Fibroblast of the conjunctiva (primary cell): ENCODE data around the gene CCDC68.

Source experiments
- DNase-seq: peaks from one replicate; pipeline ENCODE4 v3.0.0-alpha.2; 2010; ENCODE audit warnings: low read depth

The CCDC68 gene, protein sequence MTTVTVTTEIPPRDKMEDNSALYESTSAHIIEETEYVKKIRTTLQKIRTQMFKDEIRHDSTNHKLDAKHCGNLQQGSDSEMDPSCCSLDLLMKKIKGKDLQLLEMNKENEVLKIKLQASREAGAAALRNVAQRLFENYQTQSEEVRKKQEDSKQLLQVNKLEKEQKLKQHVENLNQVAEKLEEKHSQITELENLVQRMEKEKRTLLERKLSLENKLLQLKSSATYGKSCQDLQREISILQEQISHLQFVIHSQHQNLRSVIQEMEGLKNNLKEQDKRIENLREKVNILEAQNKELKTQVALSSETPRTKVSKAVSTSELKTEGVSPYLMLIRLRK

DNA sequence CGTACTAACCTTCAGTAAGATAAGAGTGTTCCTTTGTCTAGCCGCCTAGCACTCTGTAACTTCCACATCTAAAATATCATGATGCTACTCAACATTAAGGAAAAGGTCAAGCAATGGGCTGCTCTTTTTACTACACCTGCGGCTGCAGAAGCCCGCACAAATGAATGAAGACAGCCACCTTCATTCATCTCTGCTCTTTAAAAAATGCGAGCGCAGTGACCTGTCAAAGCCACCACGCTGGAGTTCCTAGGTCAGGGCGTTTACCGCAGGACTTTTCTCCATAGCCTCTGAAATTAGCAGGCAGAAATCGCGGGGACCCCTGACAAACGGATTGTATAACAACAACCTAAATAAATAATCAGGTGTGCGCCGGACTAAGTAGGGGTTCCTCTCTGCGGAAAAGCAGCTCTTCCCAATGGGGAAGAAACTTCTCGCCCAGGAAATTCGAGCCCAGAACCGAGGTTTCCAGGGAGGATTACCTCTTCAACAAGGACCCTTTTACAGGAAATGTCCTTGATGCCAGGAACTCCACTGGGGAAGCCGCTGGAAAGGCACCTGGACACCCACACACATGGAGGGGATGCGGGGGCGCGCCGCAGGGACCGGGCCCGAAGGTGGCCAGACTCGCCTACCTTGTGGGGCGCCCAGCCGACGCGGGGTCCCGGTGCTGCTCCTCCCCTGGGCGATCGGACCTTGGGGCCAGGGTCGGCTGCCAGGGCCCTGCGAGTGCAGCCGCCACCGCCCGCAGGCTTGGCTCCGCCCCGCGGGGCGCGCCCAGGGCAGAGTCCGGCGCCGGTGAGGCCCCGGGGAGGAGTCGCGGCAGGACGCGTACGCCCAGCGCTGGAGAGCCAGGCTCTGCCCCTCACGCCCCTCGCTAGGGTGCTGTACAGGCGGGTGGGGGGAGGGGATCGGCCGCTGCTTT is at the start of gene CCDC68:
CCDC68 (minus strand) TSS at position 758 of the 922 bp plus-strand sequence. CDS start 16,670 bp downstream, outside the sequence.
- DNase-seq: no peak

DNA sequence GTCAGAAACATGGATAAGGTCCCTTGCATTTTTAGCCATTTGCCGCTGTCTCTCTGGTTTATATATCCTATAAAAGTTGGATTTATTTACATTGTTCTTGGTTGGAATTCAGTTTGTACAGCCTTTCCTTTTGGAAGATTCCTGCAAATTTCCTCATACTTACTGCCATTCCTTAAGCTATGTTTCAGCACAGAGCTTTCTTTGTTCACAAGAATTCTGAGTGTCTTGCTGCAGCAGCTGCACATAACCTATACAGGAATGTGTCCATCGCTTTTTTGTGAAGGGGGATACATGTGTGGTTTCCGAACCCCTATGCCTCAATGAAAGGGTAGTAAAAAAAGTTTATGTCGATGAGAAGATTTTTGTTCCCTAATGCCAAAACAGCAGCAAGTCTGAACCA is 48.3 kb upstream of the CCDC68 start:
- DNase-seq: no peak

DNA sequence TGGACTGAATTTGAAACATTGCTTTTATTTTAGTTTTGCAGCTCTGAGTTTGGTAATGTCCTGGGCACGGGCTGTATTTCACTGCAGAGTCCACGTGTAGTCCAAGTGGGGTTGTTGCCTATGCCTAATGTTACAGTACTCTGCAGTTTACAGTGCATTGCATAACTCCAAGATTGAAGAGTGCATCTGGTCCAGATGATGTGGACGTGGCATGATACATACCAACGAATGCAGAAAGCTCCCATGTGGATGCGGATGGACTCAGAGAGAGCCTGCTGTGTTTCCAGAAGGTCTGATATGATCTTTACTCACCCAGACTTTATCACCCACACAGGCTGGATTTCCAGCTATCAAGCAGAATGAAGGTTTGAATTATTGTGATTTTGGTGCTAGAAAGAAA is 44.4 kb upstream of the CCDC68 start:
- DNase-seq: no peak

DNA sequence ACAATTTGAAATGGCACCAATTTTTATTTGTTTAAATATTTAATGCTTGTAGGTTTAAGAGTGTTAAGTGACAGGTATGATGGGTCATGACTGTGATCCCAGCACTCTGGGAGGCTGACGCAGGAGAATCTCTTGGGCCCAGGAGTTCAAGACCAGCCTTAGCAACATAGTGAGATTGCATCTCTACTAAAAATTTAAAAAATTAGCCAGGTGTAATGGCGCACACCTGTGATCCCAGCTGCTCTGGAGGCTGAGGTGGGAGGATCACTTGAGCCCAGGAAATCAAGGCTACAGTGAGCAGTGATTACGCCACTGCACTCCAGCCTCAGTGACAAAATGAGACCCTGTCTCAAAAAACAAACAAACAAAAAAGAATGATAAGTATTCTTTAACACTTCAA is 43.0 kb upstream of the CCDC68 start:
- no peak for DNase-seq

DNA sequence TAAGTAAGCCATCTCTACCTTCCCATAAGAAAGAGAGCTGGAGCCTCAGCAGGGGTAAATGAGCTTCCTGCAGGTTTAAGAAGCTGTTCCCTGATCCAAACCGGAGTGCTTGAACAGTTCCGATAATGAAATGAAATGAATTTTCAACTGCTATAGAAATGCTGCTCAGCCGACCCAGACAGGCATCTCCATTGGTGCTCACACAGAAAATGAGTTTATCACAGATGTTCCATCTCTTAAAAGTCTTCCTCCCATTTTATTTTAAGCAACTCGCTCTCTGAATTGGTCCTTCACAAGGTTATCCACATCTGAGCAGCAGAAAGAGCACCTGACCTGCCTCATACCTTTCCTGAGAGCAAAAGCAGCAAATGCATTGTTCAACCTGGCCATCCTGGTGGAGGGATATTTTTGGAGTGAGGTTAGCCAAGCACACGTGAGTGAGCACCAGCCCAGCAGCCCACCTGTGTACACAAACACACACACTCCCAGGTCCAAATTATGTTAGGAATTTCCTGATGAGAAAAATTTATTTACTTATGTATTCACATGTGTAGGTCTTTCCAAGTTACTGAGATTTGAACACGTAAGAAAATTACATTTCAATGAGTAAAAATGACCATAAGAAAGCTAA is 42.2 kb upstream of the CCDC68 start:
- DNase-seq: no peak

DNA sequence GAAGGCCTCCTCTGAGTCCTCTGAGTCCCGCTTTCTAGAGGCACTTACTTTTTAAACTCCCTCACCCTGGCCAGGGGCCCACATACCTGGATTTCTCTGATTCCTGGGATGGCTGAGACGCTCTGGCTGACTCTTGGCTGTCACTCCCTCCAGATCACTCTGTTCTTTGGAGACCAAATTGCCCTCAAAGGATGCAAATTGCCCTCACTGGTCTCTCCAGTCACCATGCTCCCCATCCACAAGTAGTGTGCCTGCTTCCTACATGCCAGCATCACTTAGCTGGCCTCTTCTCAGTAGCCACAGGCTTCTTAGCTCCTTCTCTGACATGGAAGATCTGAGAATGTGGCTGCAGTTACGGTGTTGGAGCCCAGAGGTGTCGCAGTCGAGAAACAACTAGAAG is 41.3 kb upstream of the CCDC68 start:
- DNase-seq: no peak

DNA sequence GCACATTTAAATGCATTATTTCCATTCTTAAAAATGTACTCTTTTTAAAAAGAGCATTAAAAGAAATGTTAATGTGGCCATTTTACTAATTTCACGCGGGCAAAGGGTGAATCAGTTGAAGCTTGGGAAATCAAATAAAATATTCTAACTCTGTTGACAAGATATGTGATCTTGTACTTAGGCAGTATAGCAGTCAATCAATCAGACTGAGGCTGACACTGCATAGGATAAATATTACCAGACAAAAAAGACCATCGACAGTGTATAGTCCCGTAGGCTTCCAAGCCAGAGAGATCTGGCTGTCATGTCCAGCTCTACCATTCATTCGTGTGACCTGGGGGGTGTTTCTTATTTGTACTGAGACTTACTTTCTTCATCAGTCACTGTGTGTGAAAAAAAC is 39.8 kb upstream of the CCDC68 start:
- no peak for DNase-seq

DNA sequence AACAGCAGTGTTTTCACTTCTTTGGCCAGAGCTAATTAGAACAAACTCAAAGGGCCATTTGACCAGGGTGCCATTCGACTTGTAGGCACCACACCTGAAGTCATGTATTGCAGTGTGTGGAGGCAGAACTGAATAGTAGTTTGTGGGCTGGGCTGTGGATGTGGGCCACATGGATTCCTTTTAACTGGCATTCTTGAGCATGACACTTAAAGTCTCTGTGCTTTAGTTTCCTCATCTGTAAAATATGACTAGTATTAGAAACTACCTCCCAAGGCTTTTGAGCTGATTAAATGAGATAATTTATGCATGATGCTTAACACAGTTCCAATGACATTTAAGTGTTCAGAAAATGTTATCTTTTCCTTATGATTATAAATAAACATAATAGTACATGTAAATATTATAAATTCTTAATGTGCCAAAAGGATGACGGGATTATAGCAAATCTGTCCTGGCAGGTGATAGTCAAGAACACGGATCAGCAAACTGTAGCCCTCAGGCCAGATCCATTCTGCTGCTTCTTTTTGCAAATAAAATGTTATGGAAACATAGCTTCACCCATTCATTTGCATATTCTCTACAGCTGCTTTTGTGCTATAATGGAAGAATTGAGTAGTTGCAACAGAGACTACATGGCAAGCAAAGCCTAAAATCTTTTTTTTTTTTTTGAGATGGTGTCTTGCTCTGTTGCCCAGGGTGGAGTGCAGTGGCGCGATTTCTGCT is 36.3 kb upstream of the CCDC68 start:
- DNase-seq: no peak

DNA sequence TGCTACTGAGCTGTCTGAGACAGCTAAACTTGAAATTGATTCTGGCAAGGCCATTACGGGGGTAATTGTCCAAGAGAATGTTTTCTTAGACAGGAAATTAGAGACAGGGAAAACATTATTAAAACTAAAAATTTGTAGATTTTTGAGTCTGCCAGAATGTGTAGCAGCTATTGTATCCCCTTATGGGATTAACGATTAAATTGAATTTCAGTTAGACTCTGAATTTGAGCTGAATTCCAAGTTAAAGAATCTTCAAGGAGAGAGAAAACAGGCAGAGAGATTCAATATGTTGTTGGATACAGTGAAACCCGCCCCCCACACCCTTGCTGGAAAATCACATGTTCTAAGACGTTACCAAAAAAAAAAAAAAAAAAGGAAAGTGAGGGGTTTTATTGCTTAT is 32.7 kb upstream of the CCDC68 start:
- no peak for DNase-seq

DNA sequence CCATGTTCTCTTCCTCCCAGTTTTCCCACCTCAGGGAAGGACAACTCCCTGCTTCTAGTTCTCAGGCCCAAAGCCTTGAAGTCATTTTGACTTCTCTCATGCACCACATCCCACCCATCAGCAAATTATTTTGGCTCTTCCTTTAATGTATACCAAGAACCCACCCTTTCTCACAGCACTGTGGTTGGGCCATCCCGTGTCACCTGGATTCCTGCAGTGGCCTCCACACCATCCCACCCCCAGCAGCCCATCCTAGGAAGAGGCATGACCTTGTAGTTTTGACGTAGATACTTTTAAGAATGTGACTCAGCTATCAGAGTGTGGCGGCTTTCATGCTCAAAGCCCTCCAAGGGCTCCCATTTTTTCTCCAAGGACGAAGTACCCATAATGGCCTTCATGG is 25.6 kb upstream of the CCDC68 start:
- DNase-seq: no peak

DNA sequence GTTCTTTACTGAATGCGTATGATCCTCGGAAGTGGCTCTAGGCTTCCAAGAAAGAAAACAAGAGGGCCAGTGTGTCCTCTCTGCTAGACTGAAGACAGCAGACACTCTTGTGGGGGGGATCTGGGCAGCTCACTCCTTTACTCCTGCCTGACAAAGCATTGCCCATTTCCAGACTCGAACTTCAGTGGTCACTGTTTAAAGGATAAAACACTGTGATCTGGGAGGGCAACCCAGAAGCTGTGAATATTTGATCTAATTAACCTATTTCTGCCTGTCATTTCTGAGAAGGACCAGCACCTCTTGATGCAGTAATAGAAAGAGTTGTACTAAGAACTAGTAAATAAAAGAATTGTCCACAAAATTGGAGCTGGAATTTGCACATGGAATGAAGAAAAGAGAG is 24.5 kb upstream of the CCDC68 start:
- no peak for DNase-seq

DNA sequence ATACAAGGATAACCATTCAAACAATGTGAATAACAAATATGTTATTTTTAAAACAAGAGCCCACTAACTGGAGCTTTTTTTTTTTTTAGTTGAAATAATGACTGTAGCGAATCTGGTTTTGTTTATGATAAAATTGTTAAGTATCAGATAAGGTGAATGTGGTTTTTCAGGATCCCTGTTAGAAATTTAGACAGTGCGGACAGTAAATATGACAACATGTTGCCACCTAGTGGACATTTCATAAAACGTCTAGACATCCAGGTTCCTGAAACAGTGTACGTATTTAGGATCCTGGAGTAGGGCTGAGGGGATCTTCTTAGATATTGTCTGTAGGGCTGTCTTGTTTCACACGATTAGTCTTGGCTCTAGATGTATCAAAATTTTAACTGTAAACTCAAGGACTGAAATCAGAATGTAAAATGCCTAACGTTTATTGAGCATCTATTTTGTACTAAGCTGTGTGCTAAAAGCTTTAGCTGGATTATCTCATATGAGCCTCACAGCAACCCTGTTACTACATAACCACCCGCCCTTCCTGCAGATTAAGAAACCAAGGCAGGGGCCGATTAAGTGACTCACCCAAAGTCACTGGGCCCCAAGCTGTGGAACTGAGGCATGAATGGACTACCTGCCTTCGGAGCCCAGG is 23.9 kb upstream of the CCDC68 start:
- peak; percentile 52 for DNase-seq

DNA sequence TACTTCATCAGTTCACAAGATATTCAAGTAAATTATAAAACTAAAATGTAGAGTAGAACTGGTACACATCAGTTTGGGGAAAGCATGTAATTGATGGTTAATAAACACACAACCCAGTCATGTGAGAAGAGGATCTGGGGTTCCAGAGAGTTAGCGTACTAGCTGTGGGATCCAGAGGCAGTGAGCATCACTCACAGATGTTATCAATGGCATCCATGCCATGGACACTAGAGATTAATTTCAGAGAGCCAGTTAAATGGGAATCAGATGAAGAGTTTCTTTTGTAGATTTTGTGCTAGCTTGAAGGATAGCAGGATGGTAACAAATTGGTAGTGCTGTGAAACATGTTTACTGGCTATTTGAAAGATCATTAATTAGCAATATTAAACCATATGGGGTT is 21.8 kb upstream of the CCDC68 start:
- no peak for DNase-seq

DNA sequence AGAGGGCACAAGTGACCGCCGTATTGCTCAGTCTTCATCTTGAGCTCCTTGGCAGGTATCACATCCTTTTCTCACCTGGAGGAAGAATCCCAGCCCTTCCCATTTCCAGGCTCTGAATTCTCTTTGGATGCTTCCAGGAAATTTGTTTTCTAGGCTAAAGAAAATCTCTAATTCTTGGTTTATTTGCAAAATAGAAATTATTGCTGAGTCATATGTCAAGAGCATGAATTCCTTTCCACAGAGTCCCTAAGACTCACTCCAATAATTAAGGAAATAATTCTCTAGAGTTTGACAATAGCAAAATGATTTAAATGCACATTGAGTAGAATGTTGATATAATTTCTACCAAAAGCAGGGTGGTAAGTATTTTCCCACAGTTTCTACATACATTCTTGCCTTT is 16.3 kb upstream of the CCDC68 start:
- DNase-seq: no peak

DNA sequence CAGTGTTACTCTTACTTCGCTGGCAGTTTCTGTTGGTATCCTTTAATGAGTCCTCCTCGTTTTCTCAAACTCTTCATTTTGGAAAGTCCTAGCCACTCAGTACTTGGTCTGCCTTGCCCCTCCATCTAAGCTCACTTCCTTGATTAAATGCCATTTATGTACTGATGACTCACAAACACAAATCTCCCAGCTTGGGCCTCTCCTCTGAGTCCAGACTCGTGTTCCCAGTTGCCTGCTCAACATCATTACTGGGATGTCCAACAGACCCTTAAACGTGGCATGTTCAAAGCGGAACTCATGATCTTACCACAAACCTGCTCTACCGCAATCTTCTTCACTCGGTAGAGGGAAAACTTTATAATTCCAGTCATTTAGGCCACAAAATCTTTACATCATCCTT is 13.8 kb upstream of the CCDC68 start:
- no peak for DNase-seq

DNA sequence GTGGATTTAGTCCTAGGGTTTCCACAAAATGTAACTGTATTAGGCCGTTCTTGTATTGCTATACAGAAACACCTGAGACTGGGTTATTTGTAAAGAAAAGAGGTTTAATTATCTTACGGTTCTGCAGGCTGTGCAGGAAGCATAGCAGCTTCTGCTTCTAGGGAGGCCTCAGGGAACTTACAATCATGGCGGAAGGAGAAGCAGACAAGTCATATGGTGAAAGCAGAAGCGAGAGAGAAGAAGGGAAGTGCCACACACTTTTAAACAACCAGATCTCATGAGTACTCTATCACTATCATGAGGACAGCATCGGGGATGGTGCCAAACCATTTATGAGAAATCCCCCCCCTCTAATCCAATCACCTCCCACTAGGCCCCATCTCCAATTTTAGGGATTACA is 9.5 kb upstream of the CCDC68 start:
- no peak for DNase-seq

DNA sequence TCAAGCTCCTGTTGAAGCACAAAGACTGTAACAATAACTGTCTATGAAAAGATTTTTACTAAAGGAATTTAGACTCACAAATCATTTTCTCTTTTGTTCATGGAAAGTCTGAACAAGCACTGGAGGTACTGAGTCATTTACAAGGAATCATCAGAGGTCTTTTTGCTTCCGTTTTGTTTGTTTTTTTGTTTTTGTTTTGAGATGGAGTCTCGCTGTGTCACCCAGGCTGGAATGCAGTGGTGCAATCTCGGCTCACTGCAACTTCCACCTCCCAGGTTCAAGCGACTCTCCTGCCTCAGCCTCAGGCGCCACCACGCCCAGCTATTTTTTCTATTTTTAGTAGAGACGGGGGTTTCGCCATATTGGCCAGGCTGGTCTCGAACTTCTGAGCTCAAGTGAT is 9.0 kb upstream of the CCDC68 start:
- peak; percentile 28 for DNase-seq

DNA sequence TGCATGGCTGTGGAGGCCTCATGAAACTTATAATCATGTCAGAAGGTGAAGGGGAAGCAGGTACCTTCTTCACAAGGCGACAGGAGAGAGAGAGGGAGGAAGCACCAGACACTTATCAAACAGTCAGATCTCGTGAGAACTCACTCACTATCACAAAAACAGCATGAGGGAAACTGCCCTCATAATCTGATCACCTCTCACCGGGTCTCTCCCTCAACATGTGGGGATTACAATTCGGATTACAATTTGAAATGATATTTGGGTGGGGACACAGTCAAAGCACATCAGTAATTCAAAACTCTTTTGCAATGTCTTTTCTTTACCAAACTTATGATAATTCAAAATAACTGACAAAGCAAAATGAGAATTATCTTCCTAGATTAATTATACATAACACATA is 8.5 kb upstream of the CCDC68 start:
- no peak for DNase-seq

DNA sequence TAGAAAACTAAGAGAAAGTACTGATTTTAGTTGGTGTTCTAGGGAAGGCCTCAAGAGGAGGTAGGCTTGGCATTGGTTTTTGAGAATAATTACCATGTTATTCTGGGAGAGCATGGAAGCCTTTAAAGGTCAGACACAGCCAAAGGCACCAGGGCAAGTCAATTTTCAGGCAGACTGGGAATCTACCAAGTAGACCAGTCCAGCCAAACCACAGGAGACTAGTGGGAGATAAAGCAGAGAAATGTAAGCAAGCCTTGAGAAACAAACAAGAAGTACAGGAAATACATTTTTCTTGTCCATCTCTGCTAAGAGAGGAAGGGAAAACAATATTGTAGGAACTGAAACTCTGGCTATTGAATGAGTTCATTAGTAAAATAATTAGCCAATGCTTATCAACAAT is 5.5 kb upstream of the CCDC68 start:
- DNase-seq: no peak

DNA sequence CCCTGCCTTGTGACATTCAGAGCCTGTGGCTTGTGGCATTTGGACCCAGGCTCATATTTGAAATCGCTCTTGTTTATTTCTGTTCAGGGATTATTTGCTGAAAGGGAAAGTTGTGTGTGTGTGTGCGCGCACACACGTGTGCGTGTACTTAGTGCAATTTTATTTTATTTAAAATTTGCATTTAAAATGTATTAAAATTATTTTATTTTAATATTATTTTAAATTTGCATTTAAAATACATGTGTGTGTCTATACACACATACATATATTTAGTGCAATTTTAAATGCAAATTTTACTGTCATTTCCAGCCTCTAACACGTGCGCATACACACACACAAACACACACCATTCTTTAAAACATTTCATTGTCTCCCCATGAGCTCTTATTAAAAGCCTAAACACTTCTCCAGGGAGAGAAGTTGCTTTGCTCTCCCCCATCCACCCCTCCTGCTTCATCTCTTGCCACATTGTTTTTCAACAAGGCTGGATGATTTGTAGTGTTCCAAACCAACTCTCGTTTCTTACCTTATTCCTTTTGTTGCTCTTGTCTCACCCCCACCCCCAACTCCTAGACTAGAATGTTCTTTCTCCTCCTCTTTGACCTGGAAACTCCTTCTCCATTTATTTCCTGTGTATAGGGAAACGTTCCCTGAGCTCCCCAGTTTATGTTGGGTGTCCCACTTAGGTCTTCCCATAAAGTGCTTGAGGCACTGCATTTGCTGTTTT is 3.8 kb upstream of the CCDC68 start:
- DNase-seq: no peak

DNA sequence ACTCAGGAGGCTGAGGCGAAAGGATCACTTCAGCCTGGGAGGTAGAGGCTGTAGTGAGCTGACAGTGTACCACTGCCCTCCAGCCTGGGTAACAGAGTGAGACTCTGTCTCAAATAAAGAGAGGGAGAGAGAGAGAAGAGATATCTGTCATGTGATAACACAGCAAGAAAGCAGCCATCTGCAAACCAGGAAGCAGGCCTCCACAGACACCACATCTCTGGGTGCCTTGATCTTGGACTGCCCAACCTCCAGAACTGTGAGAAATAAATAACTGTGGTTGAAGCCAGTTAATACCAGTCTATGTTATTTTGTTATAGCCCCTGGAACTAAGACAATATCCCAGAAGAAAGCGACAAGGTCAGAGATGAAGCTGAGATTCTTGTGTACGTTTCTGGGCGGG is 2.6 kb upstream of the CCDC68 start:
- DNase-seq: no peak
